Measurements from ENCODE around the gene LKAAEAR1. TPM values are rescaled to one million over a fixed set of nuclear protein-coding genes. Genes with fewer than 3 reads are reported as not detected.

Gene LKAAEAR1
- total and polyA plus RNA-seq, 9 of the 15 experiments (the other 6 are each of a cell fraction or from before 2014, with no cell fraction given): not detected

GRCh38 chr20:64068386-64069208 is 15.6 kb downstream of the LKAAEAR1 start:
- in situ Hi-C loops (cut with MboI) (no loop called here), intact Hi-C loops (cut with micrococcal nuclease) (no loop called here)
- DNase-seq (ENCODE audit: extremely low read depth in 1 of 4, low spot score in 3 of 4) (no peak), FAIRE-seq (no peak), ATAC-seq (no peak)
- WGBS (ENCODE audit: insufficient coverage, low coverage, missing lambda C conversion rate): 34% methylated on average over 12 of the region's 12 CpGs
- H3K27me3 ChIP-seq (ENCODE audit: control insufficient read depth in 2 of 2, insufficient read depth in 2 of 2, low read length in 2 of 2): no peaks in the 10 kb centered on the region
- 0 out of 3 replicates have a peak, but pooled peaks cover under 1% of the 10 kb centered on the region for H3K79me2 ChIP-seq (ENCODE audit: control insufficient read depth, insufficient read depth, low read length)
- no peak overlapping the region for H2AFZ ChIP-seq (ENCODE audit: low read depth, low read length)
- no TSS peak for BruUV-seq (replicated peaks)
- H3K4me3 ChIP-seq: no peak overlapping the region
- H4K20me1 ChIP-seq (replicated peaks; ENCODE audit: control insufficient read depth, insufficient read depth, low read length): no peaks in the 10 kb centered on the region
- ChIA-PET CTCF (ENCODE audit: low intra/inter-chr PET ratio) (no interaction called here), POLR2A (interaction anchor here (0.6 to 1.0 kb wide), 2 partner anchors 8 to 18 kb away, joined by 4 to 5 read pairs; no protein-coding TSS in a partner anchor)
- H3K36me3 ChIP-seq (ENCODE audit: control insufficient read depth, insufficient read depth, low read length): peaks cover 1% of the 10 kb centered on the region; the same call in 1 of the 3 replicates
- no peaks in the 10 kb centered on the region for H3K9me3 ChIP-seq (replicated peaks; ENCODE audit: control insufficient read depth, insufficient read depth, low read depth, low read length)
- H3K4me1 ChIP-seq (replicated peaks in 1 of 2; ENCODE audit: control insufficient read depth in 2 of 2, insufficient read depth in 2 of 2, low read length in 2 of 2): peaks cover 30 to 93% of the 10 kb centered on the region in 2 experiments
- H3K4me2 ChIP-seq (ENCODE audit: insufficient read depth, low read length): no peak overlapping the region
- H3K9ac ChIP-seq (ENCODE audit: insufficient read depth in 1 of 2, low read depth in 2 of 2, low read length in 2 of 2): peak overlapping the region in 1 of 2 experiments; percentile 76; a peak in 2 of 4 replicates
- H3K27ac ChIP-seq (ENCODE audit: extremely low read depth, low read depth, low read length): no peak overlapping the region
- peaks cover 3% of the 10 kb centered on the region for H3K9me1 ChIP-seq (ENCODE audit: control insufficient read depth, insufficient read depth, low read length)
- TF ChIP-seq E2F6 (IDR thresholded peaks at IDR 0.05; ENCODE audit: borderline replicate concordance in 1 of 2, extremely low read depth in 1 of 2, insufficient read depth in 1 of 2, insufficient read length in 1 of 2, low read depth in 1 of 2, low read length in 1 of 2, poor library complexity in 1 of 2, severe bottlenecking in 1 of 2) (no peak), TCF3 (CRISPR knock-in tag; IDR thresholded peaks at IDR 0.05) (peak; percentile 61), SMAD2 (IDR thresholded peaks at IDR 0.05; ENCODE audit: low read depth, low read length) (no peak), CBFA2T3 (IDR thresholded peaks at IDR 0.05) (peak; percentile 63), EHMT2 (IDR thresholded peaks at IDR 0.05) (no peak), ILK (tag; IDR thresholded peaks at IDR 0.05; ENCODE audit: borderline replicate concordance, low read depth) (no peak), HOMEZ (CRISPR knock-in tag; IDR thresholded peaks at IDR 0.05) (no peak), ZNF695 (CRISPR knock-in tag; IDR thresholded peaks at IDR 0.05) (no peak), BHLHE40 (IDR thresholded peaks at IDR 0.05; ENCODE audit: low read length) (peak; percentile 85), MYC (IDR thresholded peaks at IDR 0.05; ENCODE audit: low read depth, low read length) (no peak), MYC (CRISPR knock-in tag; IDR thresholded peaks at IDR 0.05; ENCODE audit: borderline replicate concordance, low read depth) (no peak), RB1 (IDR thresholded peaks at IDR 0.05; ENCODE audit: low read depth) (no peak), TEAD4 (IDR thresholded peaks at IDR 0.05; ENCODE audit: low read length) (peak; percentile 25; the same call in 1 of the 2 replicates), TEAD4 (CRISPR knock-in tag; IDR thresholded peaks at IDR 0.05; ENCODE audit: borderline replicate concordance) (no peak), POLR3A (IDR thresholded peaks at IDR 0.05; ENCODE audit: borderline replicate concordance, extremely low read depth, insufficient read depth, insufficient read length) (no peak), PPARD (CRISPR knock-in tag; IDR thresholded peaks at IDR 0.05) (no peak), VEZF1 (CRISPR knock-in tag; IDR thresholded peaks at IDR 0.05) (peak; percentile 57), MAX (CRISPR knock-in tag; IDR thresholded peaks at IDR 0.05) (peak; percentile 78)

Measured in K562 (cell line).